HepG2 (cell line): ENCODE measurements around the gene FAM83D. TPM values are rescaled to one million over a fixed set of nuclear protein-coding genes. Genes with fewer than 3 reads are reported as not detected.
A peak's percentile ranks its signal among the peaks of the same experiment; 100 is the strongest.

Source experiments
- ATAC-seq: fragments of 200-7000 bp; cut with Tn5 transposase; 3 replicates; pipeline ENCODE4 v1.9.1; 2020; ENCODE audit warnings: mild to moderate bottlenecking, moderate library complexity
- BruUV-seq: library from RNA; stranded (reverse); fragments of 400-500 nt; replicated peaks from 2 replicates; lab custom pipeline; 2021; lab: Mats Ljungman, UMichigan
- CTCF ChIA-PET: fragments of 300-600 bp; formaldehyde crosslinking; extraction: SDS; loops from one replicate; lab custom pipeline; 2021; ENCODE audit warnings: low total read pairs, inconsistent platforms, low intra/inter-chr PET ratio; lab: Yijun Ruan, JAX
- POLR2A ChIA-PET: fragments of 350-600 bp; sonication (Branson Sonifier 250); formaldehyde crosslinking; loops from one replicate; lab custom pipeline; 2020; ENCODE audit warnings: antibody characterized with exemption, inconsistent platforms; lab: Yijun Ruan, JAX
- DNase-seq: peaks from one replicate; pipeline ENCODE4 v3.0.0-alpha.2; 2015; ENCODE audit warnings: low spot score
- FAIRE-seq: peaks from 3 replicates; lab custom pipeline; 2011; peaks lifted over from hg19 to GRCh38; lab: Jason Lieb, UNC
- H2AFZ ChIP-seq: one replicate; pipeline ENCODE4 v1.6.1; 2011; ENCODE audit warnings: low read length, inconsistent platforms
- H3K27ac ChIP-seq: fragments of 300-600 bp; 3 replicates; pipeline ENCODE4 v1.8.0; 2011; ENCODE audit warnings: mixed run types, mild to moderate bottlenecking, mixed read lengths, low read length, inconsistent platforms; ENCODE audit not compliant: insufficient read depth; ENCODE audit errors: extremely low read length
- H3K27me3 ChIP-seq, 2 experiments: fragments of 200-600 bp in 1 of 2; 2 replicates in 1 of 2; 3 replicates in 1 of 2; pipeline versions ENCODE4 v1.6.0 to v1.8.0; 2011; ENCODE audit warnings: low read length in 2 of 2, mild to moderate bottlenecking in 2 of 2, moderate library complexity in 2 of 2, inconsistent platforms in 1 of 2; ENCODE audit not compliant: insufficient read depth in 2 of 2, control insufficient read depth in 1 of 2
- H3K36me3 ChIP-seq, 2 experiments: fragments of 200-600 bp in 1 of 2; replicated peaks in 1 of 2; 2 replicates in 1 of 2; 3 replicates in 1 of 2; pipeline versions ENCODE4 v1.5.1 to v1.8.0; 2011; ENCODE audit warnings: low read length in 2 of 2, inconsistent platforms in 1 of 2; ENCODE audit not compliant: insufficient read depth in 2 of 2, control insufficient read depth in 1 of 2
- H3K4me1 ChIP-seq: 2 replicates; pipeline ENCODE4 v1.5.1; 2012; ENCODE audit warnings: low read length, inconsistent platforms; ENCODE audit not compliant: insufficient read depth
- H3K4me2 ChIP-seq: 2 replicates; pipeline ENCODE4 v1.6.0; 2011; ENCODE audit warnings: low read depth, low read length, inconsistent platforms
- H3K4me3 ChIP-seq, 3 experiments: fragments of 200-600 bp in 1 of 3; sonication (generic), shearing (Covaris generic) in 1 of 3; replicated peaks in 1 of 3; 2 replicates each; pipeline ENCODE4 v1.5.1; 2011 to 2016; ENCODE audit warnings: low read length in 3 of 3, inconsistent platforms in 2 of 3, low read depth in 2 of 3, mild to moderate bottlenecking in 2 of 3, control low read depth in 1 of 3, mixed read lengths in 1 of 3; ENCODE audit not compliant: insufficient read depth in 1 of 3
- H3K79me2 ChIP-seq: one replicate; pipeline ENCODE4 v1.6.1; 2011; ENCODE audit warnings: low read length, inconsistent platforms; ENCODE audit not compliant: insufficient read depth
- H3K9ac ChIP-seq: 2 replicates; pipeline ENCODE4 v1.6.0; 2011; ENCODE audit warnings: mild to moderate bottlenecking, low read depth, low read length, inconsistent platforms; ENCODE audit not compliant: insufficient read depth
- H3K9me3 ChIP-seq: 2 replicates; pipeline ENCODE4 v1.5.1; 2012; ENCODE audit warnings: mild to moderate bottlenecking, low read length
- H4K20me1 ChIP-seq: 2 replicates; pipeline ENCODE4 v1.6.0; 2011; ENCODE audit warnings: inconsistent platforms, mild to moderate bottlenecking, low read length, moderate library complexity; ENCODE audit not compliant: insufficient read depth
- CBX5 ChIP-seq: sonication (generic); formaldehyde crosslinking; IDR thresholded peaks from 2 replicates; pipeline ENCODE4 v1.4.0; 2020; ENCODE audit warnings: missing genetic modification reagents, borderline replicate concordance
- POLR2A ChIP-seq, 2 experiments: IDR thresholded peaks; 2 replicates each; pipeline ENCODE4 v1.6.1; 2011; ENCODE audit warnings: low read depth in 2 of 2, low read length in 2 of 2, mild to moderate bottlenecking in 1 of 2, moderate library complexity in 1 of 2; ENCODE audit not compliant: insufficient read depth in 1 of 2
- RBM22 ChIP-seq: fragments of 200-400 bp; formaldehyde crosslinking; optimal IDR thresholded peaks from 2 replicates; pipeline ENCODE3; 2017; ENCODE audit warnings: mild to moderate bottlenecking, low read length, moderate library complexity
- ZFY ChIP-seq: sonication (generic); formaldehyde crosslinking; IDR thresholded peaks from 2 replicates; pipeline ENCODE4 v1.4.0; 2020; ENCODE audit warnings: missing genetic modification reagents
- ZMAT5 ChIP-seq: sonication (generic); formaldehyde crosslinking; IDR thresholded peaks from 2 replicates; pipeline ENCODE4 v1.5.0; 2020; ENCODE audit warnings: mild to moderate bottlenecking, low read depth, missing genetic modification reagents, borderline replicate concordance
- WGBS: methylation state at CpG from one replicate; pipeline ENCODE4 v1.1.6; 2017; ENCODE audit warnings: low lambda C conversion rate; 5-methylcytosine and 5-hydroxymethylcytosine counted together
- in situ Hi-C: cut with HindIII; loops from 2 replicates; pipeline ENCODE4 v1.10.0; 2017; ENCODE audit warnings: low pct_unique_long_range_greater_than_20kb; ENCODE audit not compliant: extremely low pct_ligation_motif_present
- intact Hi-C: fragments of 100-400 bp; cut with micrococcal nuclease; formaldehyde crosslinking; loops from one replicate; pipeline ENCODE4 v1.10.0; 2022; ENCODE audit not compliant: unreplicated experiment
- polyA plus RNA-seq, 8 experiments: library from polyadenylated mRNA; depleted of rRNA in 3 of 8; stranded (reverse) in 7 of 8; unstranded in 1 of 8; fragments of >200 nt; fragmentation: Illumina TruSeq in 4 of 8; extraction: Trizol in 4 of 8; gene quantifications; 2 replicates each; pipeline versions ENCODE4 v1.2.1 to v1.2.3, GENCODE V29; 2011 to 2016; ENCODE audit warnings: low read depth in 4 of 8, missing spikeins in 1 of 8, mixed read lengths in 1 of 8; ENCODE audit not compliant: insufficient read depth in 1 of 8
- total RNA-seq, 5 experiments: library from RNA; depleted of rRNA; stranded (reverse); fragments of >200 nt; fragmentation: Illumina TruSeq; extraction: Trizol; gene quantifications; 2 replicates each; pipeline ENCODE4 v1.2.3, GENCODE V29; 2016; ENCODE audit warnings: low read depth in 1 of 5

FAM83D gene
- total and polyA plus RNA-seq, 2 of the 13 experiments (the other 11 are each of a cell fraction or from before 2014, with no cell fraction given), result 51.4 to 64.0 TPM

GRCh38 chr20:38947931-38948362, 21.7 kb downstream of the FAM83D start:
- Histone ChIP-seq H3K4me1 (peaks cover 6% of the 10 kb centered on the region; the same call in 1 of the 2 replicates), H3K4me3 (no peak overlapping the region), H3K27me3 (no peaks in the 10 kb centered on the region), H3K9ac (no peak overlapping the region), H3K79me2 (peaks cover 4% of the 10 kb centered on the region), H3K27ac (no peak overlapping the region), H4K20me1 (no peaks in the 10 kb centered on the region), H3K4me2 (no peak overlapping the region), H2AFZ (no peak overlapping the region), H3K36me3 (peaks cover 61 to 87% of the 10 kb centered on the region in 2 experiments), H3K9me3 (no peaks in the 10 kb centered on the region)
- DNase-seq (no peak), ATAC-seq (no peak), FAIRE-seq (no peak)
- POLR2A ChIA-PET, result no interaction called here
- in situ Hi-C loops, result no loop called here
- CTCF ChIA-PET, result no interaction called here
- WGBS, result over 99% methylated on average over 7 of the region's 7 CpGs
- TF ChIP-seq ZMAT5 (CRISPR knock-in tag), result no peak
- 0 out of 4 replicates have a peak, but pooled peaks of 1 of the 2 experiments have one; percentile 14 for TF ChIP-seq POLR2A (IDR thresholded peaks at IDR 0.05; ENCODE audit: insufficient read depth in 1 of 2, low read depth in 2 of 2, low read length in 2 of 2)
- intact Hi-C loops, result no loop called here
- no TSS peak for BruUV-seq

- BruUV-seq, result no TSS peak
- no peak overlapping the region for H3K9ac ChIP-seq
- no peaks in the 10 kb centered on the region for H4K20me1 ChIP-seq
- H3K79me2 ChIP-seq, result no peaks in the 10 kb centered on the region
- no peak for DNase-seq
- H2AFZ ChIP-seq, result no peak overlapping the region
- in situ Hi-C loops (no loop called here), intact Hi-C loops (no loop called here)
- peaks cover 28% of the 10 kb centered on the region for H3K4me1 ChIP-seq
- H3K4me2 ChIP-seq, result no peak overlapping the region
- no peak for ATAC-seq
- TF ChIP-seq ZFY (CRISPR knock-in tag) (no peak), RBM22 (peak; percentile 92), CBX5 (CRISPR knock-in tag) (no peak)
- POLR2A ChIA-PET, result interaction anchor here (1.1 kb wide), 1 partner anchor 12 kb away, joined by 3 read pairs; the partner anchor contains the start of gene DHX35
- H3K9me3 ChIP-seq, result no peaks in the 10 kb centered on the region
- no peak for FAIRE-seq
- CTCF ChIA-PET, result no interaction called here
- no peaks in the 10 kb centered on the region for H3K27me3 ChIP-seq
- WGBS, result 100% methylated on average over 2 of the region's 2 CpGs
- H3K27ac ChIP-seq, result no peak overlapping the region
- H3K36me3 ChIP-seq, result peaks cover 51 to 73% of the 10 kb centered on the region in 2 experiments
- H3K4me3 ChIP-seq, result no peak overlapping the region
These were observed 24.0 kb downstream of the FAM83D start for GRCh38 chr20:38950254-38950653.
